ENCODE results near the gene ZDHHC19. TPM values are rescaled to one million over a fixed set of nuclear protein-coding genes. Genes with fewer than 3 reads are reported as not detected.
A peak's percentile ranks its signal among the peaks of the same experiment; 100 is the strongest.

The ZDHHC19 gene
- total RNA-seq, 4 donors from 2014 or later: not detected

GRCh38 chr3:196194542-196194915 is 16.7 kb downstream of the ZDHHC19 start:
- in situ Hi-C loops (cut with MboI; ENCODE audit: low sequenced_read_pairs in 4 of 4): loop anchor here in 2 of 4 donors (5.0 to 10.0 kb wide), 2 partner anchors 120 to 122 kb away; no protein-coding TSS in a partner anchor
- Histone ChIP-seq H3K4me1 (peaks cover 12 to 20% of the 10 kb centered on the region in 2 donors), H3K4me3 (no peak overlapping the region), H3K27ac (no peak overlapping the region), H3K36me3 (no peaks in the 10 kb centered on the region), H3K27me3 (no peaks in the 10 kb centered on the region), H3K9me3 (no peaks in the 10 kb centered on the region)
- intact Hi-C loops (cut with DNase I; ENCODE audit: low total_unique reads): no loop called here
- DNase-seq (no peak), ATAC-seq (no peak)
- TF ChIP-seq CTCF (IDR thresholded peaks at IDR 0.05 in 4 of 5, conservative IDR thresholded peaks at IDR 0.05 in 1 of 5) (no peak), POLR2A (IDR thresholded peaks at IDR 0.05) (no peak)

- Histone ChIP-seq H3K4me1 (peaks cover 12 to 20% of the 10 kb centered on the region in 2 donors), H3K9me3 (no peaks in the 10 kb centered on the region), H3K27me3 (no peaks in the 10 kb centered on the region), H3K4me3 (no peak overlapping the region), H3K27ac (no peak overlapping the region), H3K36me3 (no peaks in the 10 kb centered on the region)
- intact Hi-C loops (cut with DNase I; ENCODE audit: low total_unique reads): no loop called here
- in situ Hi-C loops (cut with MboI; ENCODE audit: low sequenced_read_pairs in 4 of 4): loop anchor here in 2 of 4 donors (5.0 to 10.0 kb wide), 2 partner anchors 119 to 122 kb away; no protein-coding TSS in a partner anchor
- DNase-seq (no peak), ATAC-seq (no peak)
- TF ChIP-seq POLR2A (IDR thresholded peaks at IDR 0.05) (no peak), CTCF (IDR thresholded peaks at IDR 0.05 in 4 of 5, conservative IDR thresholded peaks at IDR 0.05 in 1 of 5) (no peak)
These were observed 17.3 kb downstream of the ZDHHC19 start for GRCh38 chr3:196193736-196194541.

GRCh38 chr3:196193133-196193735 is 18.0 kb downstream of the ZDHHC19 start:
- Histone ChIP-seq H3K36me3 (no peaks in the 10 kb centered on the region), H3K27me3 (no peaks in the 10 kb centered on the region), H3K27ac (peak overlapping the region; percentile 65 to 84 (median 73)), H3K9me3 (no peaks in the 10 kb centered on the region), H3K4me3 (no peak overlapping the region), H3K4me1 (peaks cover 12 to 20% of the 10 kb centered on the region in 2 donors)
- in situ Hi-C loops (cut with MboI; ENCODE audit: low sequenced_read_pairs in 4 of 4) (loop anchor here in 2 of 4 donors (5.0 to 10.0 kb wide), 2 partner anchors 118 to 121 kb away; no protein-coding TSS in a partner anchor), intact Hi-C loops (cut with DNase I; ENCODE audit: low total_unique reads) (no loop called here)
- TF ChIP-seq POLR2A (IDR thresholded peaks at IDR 0.05) (no peak), CTCF (IDR thresholded peaks at IDR 0.05 in 4 of 5, conservative IDR thresholded peaks at IDR 0.05 in 1 of 5) (no peak)
- no peak for DNase-seq
- ATAC-seq: no peak

GRCh38 chr3:196192524-196193051 is 18.6 kb downstream of the ZDHHC19 start:
- Histone ChIP-seq H3K27ac (peak overlapping the region; percentile 65 to 84 (median 73)), H3K4me3 (no peak overlapping the region), H3K4me1 (peaks cover 12 to 20% of the 10 kb centered on the region in 2 donors), H3K36me3 (no peaks in the 10 kb centered on the region), H3K9me3 (no peaks in the 10 kb centered on the region), H3K27me3 (no peaks in the 10 kb centered on the region)
- in situ Hi-C loops (cut with MboI; ENCODE audit: low sequenced_read_pairs in 4 of 4): loop anchor here in 2 of 4 donors (5.0 to 10.0 kb wide), 2 partner anchors 118 to 120 kb away; no protein-coding TSS in a partner anchor
- no peak for TF ChIP-seq POLR2A (IDR thresholded peaks at IDR 0.05)
- TF ChIP-seq CTCF (IDR thresholded peaks at IDR 0.05 in 4 of 5, conservative IDR thresholded peaks at IDR 0.05 in 1 of 5): no peak
- intact Hi-C loops (cut with DNase I; ENCODE audit: low total_unique reads): no loop called here
- ATAC-seq (peak; percentile 60 to 89), DNase-seq (peak; percentile 38 to 80)
